Lung (tissue), 12 donors: ENCODE results near the gene CLUH. TPM values are rescaled to one million over a fixed set of nuclear protein-coding genes. Genes with fewer than 3 reads are reported as not detected.

Source experiments
- ATAC-seq: fragments of 200-7000 bp; cut with Tn5 transposase; one replicate; pipeline ENCODE4 v1.9.1; 2020; ENCODE audit warnings: moderate number of reproducible peaks; ENCODE audit not compliant: insufficient read depth, low FRiP score
- DNase-seq, 3 donors: peaks; one replicate each; pipeline ENCODE4 v3.0.0-alpha.2; 2013 to 2017
- H3K27ac ChIP-seq, 2 donors: one replicate each; pipeline ENCODE4 v1.5.1; 2013; ENCODE audit warnings: mild to moderate bottlenecking in 2 of 2, moderate library complexity in 2 of 2, control low read depth in 1 of 2, inconsistent platforms in 1 of 2, low read depth in 1 of 2, low read length in 1 of 2
- H3K27me3 ChIP-seq, 3 donors: one replicate each; pipeline ENCODE4 v1.5.1; 2013; ENCODE audit warnings: low read length in 2 of 3; ENCODE audit not compliant: control insufficient read depth in 3 of 3, insufficient read depth in 3 of 3
- H3K36me3 ChIP-seq, 4 donors: one replicate each; pipeline ENCODE4 v1.5.1; 2013; ENCODE audit warnings: low read length in 4 of 4, mild to moderate bottlenecking in 1 of 4, moderate library complexity in 1 of 4; ENCODE audit not compliant: control insufficient read depth in 4 of 4, insufficient read depth in 4 of 4
- H3K4me1 ChIP-seq, 5 donors: one replicate each; pipeline ENCODE4 v1.5.1; 2013; ENCODE audit warnings: low read length in 5 of 5, mild to moderate bottlenecking in 2 of 5, moderate library complexity in 1 of 5; ENCODE audit not compliant: control insufficient read depth in 5 of 5, insufficient read depth in 5 of 5
- H3K4me3 ChIP-seq: one replicate; pipeline ENCODE4 v1.5.1; 2013; ENCODE audit warnings: mild to moderate bottlenecking, control low read depth, moderate library complexity
- H3K9ac ChIP-seq, 2 donors: one replicate each; pipeline ENCODE4 v1.5.1; 2013; ENCODE audit warnings: low read length in 2 of 2, control low read depth in 1 of 2; ENCODE audit not compliant: insufficient read depth in 1 of 2
- H3K9me3 ChIP-seq, 4 donors: one replicate each; pipeline ENCODE4 v1.5.1; 2013; ENCODE audit warnings: low read length in 3 of 4, mild to moderate bottlenecking in 1 of 4, moderate library complexity in 1 of 4; ENCODE audit not compliant: control insufficient read depth in 4 of 4, insufficient read depth in 3 of 4
- CTCF ChIP-seq: IDR thresholded peaks from 2 replicates; pipeline ENCODE4 v1.5.1; 2012; ENCODE audit warnings: mild to moderate bottlenecking; ENCODE audit errors: control extremely low read depth, extremely low read depth
- WGBS, 2 donors: extraction: QIAGEN DNeasy Blood & Tissue Kit; methylation state at CpG; one replicate each; pipeline ENCODE4 v1.1.7; 2013; 5-methylcytosine and 5-hydroxymethylcytosine counted together
- polyA plus RNA-seq, 2 donors: library from polyadenylated mRNA; stranded (reverse); fragments of 200-250 nt; gene quantifications; one replicate each; pipeline ENCODE4 v1.2.1, GENCODE V29; 2013
- total RNA-seq, 2 donors: library from RNA; depleted of rRNA in 1 of 2; stranded (reverse); fragments of >200 nt in 1 of 2; gene quantifications; one replicate each; pipeline ENCODE4 v1.2.1, GENCODE V29; 2014 to 2021
- donor health status: control.
- donor health status: control.
- donor health status: Bipolar disorder and iron deficiency.
- donor health status: healthy.
- donor health status: DM: yes; HTN: yes; CAD: no.

CLUH gene
- total and polyA plus RNA-seq, 4 donors: 29.7 to 80.5 (median 42.1) TPM

DNA sequence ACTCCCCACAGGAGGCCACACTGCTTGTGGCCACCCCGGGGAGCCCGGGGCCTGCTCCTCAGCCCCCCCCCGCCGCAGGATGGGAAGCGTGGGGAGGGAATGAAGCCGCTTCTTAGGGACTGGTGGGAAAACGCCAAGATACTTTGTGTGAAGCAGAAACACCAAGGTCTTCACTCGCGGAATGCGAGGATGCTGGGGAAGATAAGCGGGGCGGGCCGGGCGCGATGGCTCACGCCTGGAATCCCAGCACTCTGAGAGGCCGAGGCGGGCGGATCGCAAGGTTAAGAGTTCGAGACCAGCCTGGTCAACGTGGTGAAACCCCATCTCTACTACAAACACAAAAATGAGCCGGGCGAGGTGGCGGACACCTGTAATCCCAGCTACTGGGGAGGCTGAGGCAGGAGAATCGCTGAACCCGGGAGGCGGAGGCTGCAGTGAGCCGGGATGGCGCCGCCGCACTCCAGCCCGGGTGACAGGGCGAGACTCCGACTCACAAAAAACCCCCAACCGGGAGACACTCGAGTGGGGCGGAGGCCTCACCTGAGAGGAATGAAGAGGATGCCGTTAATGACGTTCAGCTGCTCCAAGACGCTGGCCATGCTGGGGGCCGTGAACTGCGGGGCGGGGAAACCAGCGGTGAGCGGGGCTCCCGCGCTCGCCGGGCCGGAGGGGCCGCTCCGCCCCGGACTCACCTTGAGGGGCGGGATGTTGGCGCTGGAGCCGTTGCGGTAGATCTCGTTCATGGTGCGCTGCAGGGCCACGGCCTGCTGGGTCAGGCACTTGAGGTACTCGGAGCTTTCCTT is 20.3 kb downstream of the CLUH start:
- Histone ChIP-seq H3K4me3 (no peak overlapping the region), H3K4me1 (peaks cover 0 to 11% (median 4%) of the 10 kb centered on the region in 5 donors), H3K9ac (no peak overlapping the region), H3K9me3 (no peaks in the 10 kb centered on the region), H3K27ac (no peak overlapping the region), H3K36me3 (peaks cover 0 to 57% (median 12%) of the 10 kb centered on the region in 4 donors), H3K27me3 (no peaks in the 10 kb centered on the region)
- ATAC-seq (no peak), DNase-seq (no peak)
- TF ChIP-seq CTCF: no peak
- 95 to 97% methylated on average over 60 to 62 of the region's 62 CpGs for WGBS, 2 donors

GRCh38 chr17:2690165-2691068 is 21.1 kb downstream of the CLUH start:
- ATAC-seq (no peak), DNase-seq (no peak)
- no peaks in the 10 kb centered on the region for H3K9me3 ChIP-seq
- no peak overlapping the region for H3K27ac ChIP-seq
- peaks cover 0 to 11% (median 4%) of the 10 kb centered on the region in 5 donors for H3K4me1 ChIP-seq
- H3K27me3 ChIP-seq: no peaks in the 10 kb centered on the region
- TF ChIP-seq CTCF: no peak
- no peak overlapping the region for H3K9ac ChIP-seq
- peaks cover 0 to 52% (median 8%) of the 10 kb centered on the region in 4 donors for H3K36me3 ChIP-seq
- 80 to 84% methylated on average over 53 to 55 of the region's 55 CpGs for WGBS, 2 donors
- H3K4me3 ChIP-seq: no peak overlapping the region

- DNase-seq (no peak), ATAC-seq (no peak)
- TF ChIP-seq CTCF: no peak
- H3K4me3 ChIP-seq: no peak overlapping the region
- H3K9ac ChIP-seq: no peak overlapping the region
- H3K27me3 ChIP-seq: no peaks in the 10 kb centered on the region
- H3K4me1 ChIP-seq: peaks cover 0 to 11% (median 4%) of the 10 kb centered on the region in 5 donors
- H3K27ac ChIP-seq: no peak overlapping the region
- peaks cover under 1 to 43% (median 6%) of the 10 kb centered on the region in 4 donors for H3K36me3 ChIP-seq
- WGBS, 2 donors: 62 to 87% methylated on average over 40 of the region's 40 CpGs
- H3K9me3 ChIP-seq: no peaks in the 10 kb centered on the region
These were observed 22.0 kb downstream of the CLUH start for GRCh38 chr17:2689411-2690164.
